K562 (cell line): Measurements from ENCODE around the gene NMT2. TPM values are rescaled to one million over a fixed set of nuclear protein-coding genes. Genes with fewer than 3 reads are reported as not detected.

Experiments
- ATAC-seq: fragments of 200-7000 bp; cut with Tn5 transposase; 3 replicates; pipeline ENCODE4 v1.9.1; 2020; ENCODE audit warnings: moderate library complexity
- BruUV-seq: library from RNA; stranded (reverse); fragments of 400-500 nt; replicated peaks from 2 replicates; lab custom pipeline; 2021; lab: Mats Ljungman, UMichigan
- CTCF ChIA-PET: fragments of 300-600 bp; formaldehyde crosslinking; extraction: SDS; loops from one replicate; lab custom pipeline; 2021; ENCODE audit warnings: low intra/inter-chr PET ratio; lab: Yijun Ruan, JAX
- POLR2A ChIA-PET: fragments of 300-600, 350-650 bp; sonication (Branson Sonifier 250); formaldehyde crosslinking; extraction: SDS; loops from one replicate; lab custom pipeline; 2021; ENCODE audit warnings: antibody characterized with exemption, inconsistent platforms; lab: Yijun Ruan, JAX
- DNase-seq, 4 experiments: peaks; one replicate each; pipeline versions ENCODE4 v3.0.0 to v3.0.0-alpha.2; 2011 to 2018; ENCODE audit warnings: low spot score in 3 of 4, mixed read lengths in 3 of 4; ENCODE audit errors: extremely low read depth in 1 of 4
- FAIRE-seq: peaks from 2 replicates; lab custom pipeline; 2011; peaks lifted over from hg19 to GRCh38; lab: Jason Lieb, UNC
- H2AFZ ChIP-seq: 2 replicates; pipeline ENCODE4 v1.6.0; 2011; ENCODE audit warnings: low read depth, low read length, control low read depth, inconsistent platforms
- H3K27ac ChIP-seq: fragments of 200-600 bp; 3 replicates; pipeline ENCODE4 v1.8.0; 2011; ENCODE audit warnings: low read depth, mild to moderate bottlenecking, control low read depth, inconsistent platforms, low read length, moderate library complexity, mixed read lengths; ENCODE audit errors: extremely low read depth
- H3K27me3 ChIP-seq, 2 experiments: fragments of 300-600 bp in 1 of 2; 2 replicates in 1 of 2; 3 replicates in 1 of 2; pipeline versions ENCODE4 v1.6.0 to v1.8.0; 2011; ENCODE audit warnings: inconsistent platforms in 2 of 2, low read length in 2 of 2, mild to moderate bottlenecking in 1 of 2, mixed read lengths in 1 of 2, moderate library complexity in 1 of 2; ENCODE audit not compliant: control insufficient read depth in 2 of 2, insufficient read depth in 2 of 2
- H3K36me3 ChIP-seq: fragments of 300-600 bp; 3 replicates; pipeline ENCODE4 v1.8.0; 2011; ENCODE audit warnings: mild to moderate bottlenecking, low read length, inconsistent platforms; ENCODE audit not compliant: control insufficient read depth, insufficient read depth
- H3K4me1 ChIP-seq, 2 experiments: fragments of 200-600 bp in 1 of 2; replicated peaks in 1 of 2; 2 replicates in 1 of 2; 3 replicates in 1 of 2; pipeline versions ENCODE4 v1.5.1 to v1.8.0; 2011; ENCODE audit warnings: inconsistent platforms in 2 of 2, low read length in 2 of 2, mild to moderate bottlenecking in 1 of 2, mixed read lengths in 1 of 2, moderate library complexity in 1 of 2; ENCODE audit not compliant: control insufficient read depth in 2 of 2, insufficient read depth in 2 of 2
- H3K4me2 ChIP-seq: 2 replicates; pipeline ENCODE4 v1.6.1; 2011; ENCODE audit warnings: low read length, control low read depth, inconsistent platforms, mixed read lengths; ENCODE audit not compliant: insufficient read depth
- H3K4me3 ChIP-seq: fragments of 200-600 bp; sonication (generic), shearing (Covaris generic); 2 replicates; pipeline ENCODE4 v1.5.1; 2016; ENCODE audit warnings: control low read depth, inconsistent platforms
- H3K79me2 ChIP-seq: fragments of 200-600 bp; 3 replicates; pipeline ENCODE4 v1.8.0; 2011; ENCODE audit warnings: low read length, inconsistent platforms; ENCODE audit not compliant: control insufficient read depth, insufficient read depth
- H3K9ac ChIP-seq, 2 experiments: 2 replicates each; pipeline versions ENCODE4 v1.6.0 to v1.6.1; 2011; ENCODE audit warnings: low read depth in 2 of 2, low read length in 2 of 2, control low read depth in 1 of 2, inconsistent platforms in 1 of 2, mild to moderate bottlenecking in 1 of 2, mixed read lengths in 1 of 2; ENCODE audit not compliant: insufficient read depth in 1 of 2
- H3K9me1 ChIP-seq: one replicate; pipeline ENCODE4 v1.6.0; 2011; ENCODE audit warnings: inconsistent platforms, mild to moderate bottlenecking, low read length, moderate library complexity; ENCODE audit not compliant: control insufficient read depth, insufficient read depth
- H3K9me3 ChIP-seq: replicated peaks from 2 replicates; pipeline ENCODE4 v1.5.1; 2011; ENCODE audit warnings: low read depth, low read length, inconsistent platforms; ENCODE audit not compliant: control insufficient read depth, insufficient read depth
- H4K20me1 ChIP-seq: replicated peaks from 2 replicates; pipeline ENCODE4 v1.6.1; 2011; ENCODE audit warnings: low read length, inconsistent platforms, mixed read lengths; ENCODE audit not compliant: control insufficient read depth, insufficient read depth
- CTBP1 ChIP-seq: fragments of 450-650 bp; IDR thresholded peaks from 2 replicates; pipeline ENCODE4 v1.6.1; 2016; ENCODE audit warnings: borderline replicate concordance
- HSF4 ChIP-seq: fragments of 250-450 bp; sonication (Bioruptor Pico); IDR thresholded peaks from 2 replicates; pipeline ENCODE4 v2.1.2; 2022; ENCODE audit warnings: mild to moderate bottlenecking, moderate library complexity, borderline replicate concordance
- MAZ ChIP-seq, 2 experiments: fragments of 450-650 bp in 1 of 2; sonication (generic) in 1 of 2; formaldehyde crosslinking; IDR thresholded peaks in 1 of 2; conservative IDR thresholded peaks in 1 of 2; 2 replicates each; pipeline versions ENCODE4 v1.4.0 to v1.5.0; 2020; ENCODE audit warnings: mild to moderate bottlenecking in 1 of 2, missing genetic modification reagents in 1 of 2
- RUNX1 ChIP-seq: sonication (generic); IDR thresholded peaks from 2 replicates; pipeline ENCODE4 v1.6.1; 2016; ENCODE audit warnings: antibody characterized with exemption, low read depth
- TAF15 ChIP-seq: fragments of 200-400 bp; formaldehyde crosslinking; IDR thresholded peaks from 2 replicates; pipeline ENCODE4 v1.6.1; 2017; ENCODE audit warnings: mild to moderate bottlenecking, low read depth, low read length, moderate library complexity
- XRCC4 ChIP-seq: IDR thresholded peaks from one replicate; pipeline ENCODE4 v1.6.1; 2011; ENCODE audit not compliant: insufficient read depth, insufficient read length; ENCODE audit errors: extremely low read depth
- ZC3H11A ChIP-seq: IDR thresholded peaks from 2 replicates; pipeline ENCODE4 v1.6.1; 2012; ENCODE audit warnings: low read depth, low read length, improper control_type of control experiment
- ZNF696 ChIP-seq: fragments of 250-450 bp; sonication (Bioruptor Pico); conservative IDR thresholded peaks from 2 replicates; pipeline ENCODE4 v1.4.0; 2020; ENCODE audit warnings: mild to moderate bottlenecking, moderate library complexity
- ZNF707 ChIP-seq: fragments of 250-450 bp; sonication (Bioruptor Pico); conservative IDR thresholded peaks from 2 replicates; pipeline ENCODE4 v1.8.0; 2022; ENCODE audit warnings: inconsistent platforms, mild to moderate bottlenecking, moderate library complexity
- WGBS: fragments of 100-300 bp; shearing (Covaris generic); methylation state at CpG from one replicate; pipeline ENCODE4 v1.1.6; 2016; ENCODE audit warnings: low coverage, mixed read lengths; ENCODE audit not compliant: insufficient coverage; ENCODE audit errors: missing lambda C conversion rate; 5-methylcytosine and 5-hydroxymethylcytosine counted together
- in situ Hi-C: fragments of 300-500 bp; cut with MboI; formaldehyde crosslinking; loops from 4 replicates; pipeline ENCODE4 v1.15.0; 2018; ENCODE audit warnings: inconsistent platforms, mixed read lengths
- intact Hi-C: fragments of 100-400 bp; cut with micrococcal nuclease; formaldehyde crosslinking; loops from 2 replicates; pipeline ENCODE4 v1.14.2; 2022
- polyA plus RNA-seq, 8 experiments: library from polyadenylated mRNA; depleted of rRNA in 4 of 8; stranded (reverse) in 5 of 8; unstranded in 3 of 8; fragments of >200 nt; fragmentation: Nextera tagmentation in 2 of 8; fragmentation: Illumina TruSeq in 1 of 8; extraction: Ambion mirVana in 2 of 8; extraction: Trizol in 1 of 8; gene quantifications; 2 replicates each; pipeline versions ENCODE4 v1.2.1 to v1.2.3, GENCODE V29; 2011 to 2014; ENCODE audit warnings: inconsistent platforms in 1 of 8, missing spikeins in 1 of 8
- total RNA-seq, 7 experiments: library from RNA; depleted of rRNA in 6 of 7; stranded (reverse); fragments of >200 nt in 6 of 7; fragmentation: Illumina TruSeq in 2 of 7; extraction: Trizol in 2 of 7; gene quantifications; 2 replicates each; pipeline versions ENCODE4 v1.2.1 to v1.2.3, GENCODE V29; 2011 to 2021; ENCODE audit warnings: low replicate concordance in 1 of 7
- TF ChIP-seq, protein P1 (sequence below): fragments of 450-650 bp; IDR thresholded peaks from 2 replicates; pipeline ENCODE4 v1.6.1; 2017; ENCODE audit warnings: mild to moderate bottlenecking, moderate library complexity
- TF ChIP-seq, protein P2 (sequence below): IDR thresholded peaks from 3 replicates; pipeline ENCODE4 v1.6.1; 2011; ENCODE audit warnings: borderline replicate concordance, mild to moderate bottlenecking; ENCODE audit not compliant: insufficient read length, insufficient read depth
- TF ChIP-seq, protein P3 (sequence below): sonication (generic); formaldehyde crosslinking; IDR thresholded peaks from 2 replicates; pipeline ENCODE4 v1.8.0; 2022; ENCODE audit warnings: missing genetic modification reagents, mild to moderate bottlenecking, moderate library complexity, borderline replicate concordance

The NMT2 gene
- total and polyA plus RNA-seq, 9 of the 15 experiments (the other 6 are each of a cell fraction or from before 2014, with no cell fraction given): 5.2 to 15.9 (median 10.8) TPM

DNA sequence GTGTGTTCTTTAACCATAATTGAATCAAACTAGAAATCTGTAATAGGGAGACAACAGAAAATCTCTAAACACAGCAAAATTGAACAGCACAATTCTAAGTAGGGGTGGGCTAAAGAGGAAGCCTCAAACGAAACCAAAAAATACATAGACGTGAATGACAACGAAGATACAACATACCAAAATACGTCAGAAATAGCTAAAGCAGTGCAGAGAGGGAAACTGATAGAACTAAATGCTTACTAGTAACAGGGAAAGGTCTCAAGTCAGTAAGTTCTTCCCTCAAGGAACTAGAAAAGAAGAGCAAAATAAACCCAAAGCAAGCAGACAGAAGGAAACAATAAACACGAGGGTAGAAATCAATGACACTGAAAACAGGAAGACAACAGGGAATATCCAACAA, 52.3 kb downstream of the NMT2 start (continued):
- TF ChIP-seq XRCC4: no peak

DNA sequence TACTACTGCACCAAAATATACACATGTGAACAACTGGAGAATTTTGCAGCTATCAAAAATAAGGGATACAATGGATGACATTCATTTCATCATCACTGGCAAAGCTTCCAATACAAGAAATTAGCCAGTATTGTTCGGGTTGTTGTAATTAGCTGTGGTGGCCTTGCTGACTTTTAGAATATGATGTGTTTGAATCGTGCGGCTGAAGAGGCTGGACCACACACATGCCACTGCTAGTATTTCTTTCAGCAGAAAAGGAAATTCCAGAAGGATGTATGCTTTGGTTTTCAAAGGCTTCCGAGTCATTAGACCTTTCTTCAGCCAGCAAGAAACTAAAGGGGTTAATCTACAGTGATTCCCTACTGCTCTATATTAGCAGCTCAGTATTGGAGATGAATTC, 54.7 kb downstream of the NMT2 start:
- H2AFZ ChIP-seq: no peak overlapping the region
- H3K4me3 ChIP-seq: no peak overlapping the region
- BruUV-seq: no TSS peak
- H3K4me1 ChIP-seq: no peaks in the 10 kb centered on the region
- WGBS: 90% methylated on average over 4 of the region's 4 CpGs
- TF ChIP-seq HSF4 (CRISPR knock-in tag): no peak
- TF ChIP-seq, protein P1, sequence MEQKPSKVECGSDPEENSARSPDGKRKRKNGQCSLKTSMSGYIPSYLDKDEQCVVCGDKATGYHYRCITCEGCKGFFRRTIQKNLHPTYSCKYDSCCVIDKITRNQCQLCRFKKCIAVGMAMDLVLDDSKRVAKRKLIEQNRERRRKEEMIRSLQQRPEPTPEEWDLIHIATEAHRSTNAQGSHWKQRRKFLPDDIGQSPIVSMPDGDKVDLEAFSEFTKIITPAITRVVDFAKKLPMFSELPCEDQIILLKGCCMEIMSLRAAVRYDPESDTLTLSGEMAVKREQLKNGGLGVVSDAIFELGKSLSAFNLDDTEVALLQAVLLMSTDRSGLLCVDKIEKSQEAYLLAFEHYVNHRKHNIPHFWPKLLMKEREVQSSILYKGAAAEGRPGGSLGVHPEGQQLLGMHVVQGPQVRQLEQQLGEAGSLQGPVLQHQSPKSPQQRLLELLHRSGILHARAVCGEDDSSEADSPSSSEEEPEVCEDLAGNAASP: no peak
- no peak for TF ChIP-seq ZNF707 (CRISPR knock-in tag)
- TF ChIP-seq, protein P2, sequence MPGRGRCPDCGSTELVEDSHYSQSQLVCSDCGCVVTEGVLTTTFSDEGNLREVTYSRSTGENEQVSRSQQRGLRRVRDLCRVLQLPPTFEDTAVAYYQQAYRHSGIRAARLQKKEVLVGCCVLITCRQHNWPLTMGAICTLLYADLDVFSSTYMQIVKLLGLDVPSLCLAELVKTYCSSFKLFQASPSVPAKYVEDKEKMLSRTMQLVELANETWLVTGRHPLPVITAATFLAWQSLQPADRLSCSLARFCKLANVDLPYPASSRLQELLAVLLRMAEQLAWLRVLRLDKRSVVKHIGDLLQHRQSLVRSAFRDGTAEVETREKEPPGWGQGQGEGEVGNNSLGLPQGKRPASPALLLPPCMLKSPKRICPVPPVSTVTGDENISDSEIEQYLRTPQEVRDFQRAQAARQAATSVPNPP: no peak
- TF ChIP-seq MAZ (CRISPR knock-in tag; conservative IDR thresholded peaks at IDR 0.05 in 1 of 2, IDR thresholded peaks at IDR 0.05 in 1 of 2): no peak
- TF ChIP-seq, protein P3, sequence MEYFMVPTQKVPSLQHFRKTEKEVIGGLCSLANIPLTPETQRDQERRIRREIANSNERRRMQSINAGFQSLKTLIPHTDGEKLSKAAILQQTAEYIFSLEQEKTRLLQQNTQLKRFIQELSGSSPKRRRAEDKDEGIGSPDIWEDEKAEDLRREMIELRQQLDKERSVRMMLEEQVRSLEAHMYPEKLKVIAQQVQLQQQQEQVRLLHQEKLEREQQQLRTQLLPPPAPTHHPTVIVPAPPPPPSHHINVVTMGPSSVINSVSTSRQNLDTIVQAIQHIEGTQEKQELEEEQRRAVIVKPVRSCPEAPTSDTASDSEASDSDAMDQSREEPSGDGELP (CRISPR knock-in tag): no peak
- no peak for TF ChIP-seq TAF15
- no peak for TF ChIP-seq ZNF696
- no peak for TF ChIP-seq ZC3H11A
- TF ChIP-seq CTBP1: no peak
- no peak for TF ChIP-seq RUNX1
- no peaks in the 10 kb centered on the region; the same call in 1 of the 2 replicates for H3K9me3 ChIP-seq
- H3K27ac ChIP-seq: no peak overlapping the region
- H3K9me1 ChIP-seq: no peaks in the 10 kb centered on the region
- FAIRE-seq (no peak), ATAC-seq (no peak), DNase-seq (no peak)
- peaks cover 17% of the 10 kb centered on the region for H3K36me3 ChIP-seq
- CTCF ChIA-PET: no interaction called here
- in situ Hi-C loops: no loop called here
- POLR2A ChIA-PET: interaction anchor here (0.5 to 0.7 kb wide), 3 partner anchors 10 to 32 kb away, joined by 3 read pairs; no protein-coding TSS in a partner anchor
- intact Hi-C loops: no loop called here
- no peaks in the 10 kb centered on the region for H3K27me3 ChIP-seq
- no peaks in the 10 kb centered on the region for H4K20me1 ChIP-seq
- no peak overlapping the region for H3K9ac ChIP-seq
- H3K4me2 ChIP-seq: no peak overlapping the region
- H3K79me2 ChIP-seq: no peaks in the 10 kb centered on the region
